Activated CD4-positive, alpha-beta T cell treated with anti-CD3 and anti-CD28 coated beads, Interleukin-2, amount 50 U/mL, for 24 hours (primary cell): ENCODE data around the gene RAB39B.

ENCODE experiments used
- DNase-seq, 2 donors: peaks; one replicate each; pipeline ENCODE4 v3.0.0-alpha.2; 2020; ENCODE audit warnings: low read depth in 1 of 2, low spot score in 1 of 2

The RAB39B gene

DNA sequence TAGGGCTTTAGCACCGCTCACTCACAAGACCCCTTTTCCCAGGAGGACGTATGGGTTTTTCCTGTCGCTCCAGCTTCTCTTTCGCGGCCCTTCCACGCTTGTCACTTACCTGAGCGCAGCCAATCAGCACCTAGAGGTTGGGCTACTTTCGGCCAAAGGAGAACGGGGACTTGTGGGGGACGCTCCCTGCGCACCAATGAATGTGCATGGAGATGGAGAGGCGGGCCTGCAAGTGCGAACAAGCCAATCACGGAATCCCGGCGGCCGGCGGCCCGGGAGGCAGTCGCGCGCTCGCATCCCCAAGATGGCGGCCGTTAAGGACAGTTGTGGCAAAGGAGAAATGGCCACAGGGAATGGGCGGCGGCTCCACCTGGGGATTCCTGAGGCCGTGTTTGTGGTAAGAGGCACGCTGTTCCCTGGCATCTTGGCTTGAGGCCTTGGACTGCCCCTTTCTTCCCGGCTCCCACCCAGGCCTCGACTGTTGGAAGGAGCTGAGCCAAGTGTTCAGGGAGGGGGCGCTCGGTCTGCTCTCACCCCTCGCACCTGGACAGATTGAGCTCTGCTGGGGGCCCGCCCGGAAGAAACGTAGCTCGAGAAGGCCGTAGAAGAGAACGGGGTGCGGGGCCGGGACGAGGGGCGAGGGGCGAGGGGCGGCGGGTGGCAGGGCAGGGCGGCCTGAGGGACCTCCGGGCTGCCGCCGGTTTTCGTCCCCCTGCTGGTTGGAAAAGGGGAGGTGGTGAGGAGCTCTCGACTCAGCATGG is 47.9 kb downstream of the RAB39B start, which contains the start of gene VBP1:
VBP1 (plus strand) TSS at position 282 of the 761 bp plus-strand sequence; CDS start at position 305, 23 bp downstream.
- DNase-seq: peak; percentile 64 to 79

DNA sequence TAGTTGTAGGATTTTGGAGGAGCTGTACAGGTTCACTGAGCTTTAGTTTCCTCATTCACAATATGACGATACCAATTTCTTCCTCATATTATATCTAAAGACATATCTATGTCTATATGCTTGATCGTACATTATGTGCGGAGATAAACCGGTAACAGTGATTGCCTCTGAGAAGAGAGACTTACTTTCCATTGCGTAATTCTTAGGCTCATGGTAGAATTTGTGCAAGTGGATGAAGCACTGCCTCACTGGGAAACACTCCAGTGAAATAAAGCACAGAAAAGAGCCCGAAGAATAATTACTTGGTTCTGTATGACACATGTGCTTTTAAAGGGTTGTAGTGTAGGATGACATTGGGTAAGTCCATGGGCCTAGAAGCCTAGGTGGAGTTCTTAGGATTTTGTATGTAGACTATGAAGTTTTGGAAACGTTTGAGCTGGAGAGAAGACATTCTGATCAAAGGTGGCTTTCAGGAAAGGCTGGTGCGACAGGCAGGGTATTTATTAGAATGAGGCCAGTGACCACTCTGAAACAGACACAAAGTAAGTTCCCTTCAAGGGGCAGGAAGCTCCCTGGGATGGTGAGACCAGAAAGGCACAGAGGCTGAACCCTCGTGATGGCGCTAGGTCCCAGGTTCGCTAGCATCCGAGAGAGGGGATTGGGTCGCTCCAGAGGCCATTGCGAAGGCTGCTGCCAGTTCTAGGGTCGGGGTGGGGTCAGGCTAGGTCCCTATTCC is 48.7 kb downstream of the RAB39B start:
- DNase-seq: no peak

DNA sequence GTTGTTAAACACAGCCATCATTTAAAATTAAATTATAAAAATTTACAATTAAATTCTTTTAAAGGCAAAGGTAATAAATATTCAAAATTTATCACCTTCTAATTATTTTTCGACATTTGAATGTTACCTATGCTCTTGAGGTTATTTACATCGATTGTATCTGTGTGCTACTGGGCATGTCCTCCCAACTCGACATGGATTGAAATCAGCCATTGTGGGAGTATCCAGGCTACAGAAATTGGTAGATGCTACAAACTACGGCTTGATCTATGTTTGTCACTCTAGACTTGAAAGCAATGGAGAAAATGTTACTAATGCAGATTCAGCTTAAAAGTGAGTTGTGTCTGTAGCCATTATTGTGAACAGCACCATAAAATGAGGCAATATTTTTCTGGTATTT is 50.6 kb downstream of the RAB39B start:
- DNase-seq: no peak

DNA sequence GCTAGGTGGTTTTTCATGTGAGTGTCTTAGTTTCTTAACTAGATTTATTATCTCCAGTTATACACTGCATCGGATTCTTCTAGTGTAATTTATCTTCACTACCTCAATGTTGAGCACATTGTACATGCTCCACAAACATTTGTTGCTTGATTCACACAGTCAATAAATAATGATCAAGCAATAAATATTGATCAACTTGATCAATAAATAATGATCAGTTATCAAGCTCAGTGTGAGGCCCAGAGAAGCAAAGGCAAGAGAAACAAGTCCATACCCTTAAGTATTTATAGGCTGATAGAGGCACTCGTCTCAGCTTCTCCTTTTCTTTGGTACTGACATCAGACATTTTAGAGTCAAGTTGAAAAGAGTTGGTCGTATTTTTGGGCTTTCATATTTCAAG is 53.1 kb downstream of the RAB39B start:
- DNase-seq: no peak
